ENCODE measurements around the gene WBP2NL.
"Not testable (repeated sequence)": the region's sequence is repeated elsewhere in the genome, so short reads cannot be mapped to it uniquely, and the experiment has no call there.

WBP2NL gene, protein sequence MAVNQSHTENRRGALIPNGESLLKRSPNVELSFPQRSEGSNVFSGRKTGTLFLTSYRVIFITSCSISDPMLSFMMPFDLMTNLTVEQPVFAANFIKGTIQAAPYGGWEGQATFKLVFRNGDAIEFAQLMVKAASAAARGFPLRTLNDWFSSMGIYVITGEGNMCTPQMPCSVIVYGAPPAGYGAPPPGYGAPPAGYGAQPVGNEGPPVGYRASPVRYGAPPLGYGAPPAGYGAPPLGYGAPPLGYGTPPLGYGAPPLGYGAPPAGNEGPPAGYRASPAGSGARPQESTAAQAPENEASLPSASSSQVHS

DNA sequence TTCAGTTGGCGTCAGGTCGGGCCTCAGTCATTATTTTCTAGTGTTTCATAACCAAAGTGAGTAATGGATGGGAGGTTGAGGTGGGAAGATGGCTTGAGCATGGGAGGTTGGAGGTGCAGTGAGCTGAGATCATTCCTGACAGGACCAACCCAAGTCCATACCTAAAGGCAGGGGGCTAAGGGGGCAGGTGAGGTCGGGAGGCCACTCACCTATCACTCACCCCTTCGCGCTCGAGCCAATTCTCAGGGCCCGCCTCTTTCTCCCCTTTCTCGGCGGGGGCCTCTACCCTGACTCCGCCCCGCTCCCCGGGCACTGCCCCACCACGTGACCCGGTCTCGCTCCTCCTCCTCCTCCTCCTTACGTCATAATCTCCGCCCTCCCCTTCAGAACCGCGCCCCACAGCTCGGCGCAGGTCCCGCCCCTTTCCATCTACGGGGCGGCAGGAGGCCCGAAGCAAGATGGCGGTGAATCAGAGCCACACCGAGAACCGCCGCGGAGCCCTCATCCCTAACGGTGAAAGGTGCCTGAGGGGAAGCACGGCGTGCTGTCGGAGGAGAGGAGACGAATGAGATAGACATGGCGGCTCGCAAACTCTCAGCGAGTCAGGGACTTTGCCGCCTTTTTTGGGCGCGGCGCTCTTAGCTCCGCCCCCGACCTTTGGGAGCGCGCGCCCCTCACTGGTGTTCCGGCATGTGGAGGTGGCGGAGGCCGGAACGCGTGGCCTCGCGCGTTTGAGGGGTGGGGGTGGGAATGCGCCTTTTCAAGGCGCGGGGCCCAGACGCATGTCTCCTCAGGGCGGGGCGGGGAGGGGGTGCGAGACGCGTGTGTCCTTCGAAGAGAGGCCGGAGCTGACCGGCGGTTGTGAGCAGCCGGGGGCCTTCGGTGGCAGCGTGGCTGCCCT is at the start of gene WBP2NL:
Gene WBP2NL, plus strand, starts transcription at position 428 of the 901 bp plus-strand sequence. Its CDS starts 31 bp downstream, at position 459.
- ATAC-seq = peak; percentile 82
- TF ChIP-seq BACH2 (CRISPR knock-in tag; IDR thresholded peaks at IDR 0.05; ENCODE audit: borderline replicate concordance) = no peak
- no peak for TF ChIP-seq PPARA (CRISPR knock-in tag; IDR thresholded peaks at IDR 0.05; ENCODE audit: borderline replicate concordance)
- no peak for TF ChIP-seq OSR1 (CRISPR knock-in tag; IDR thresholded peaks at IDR 0.05)
- TF ChIP-seq TOX (CRISPR knock-in tag; IDR thresholded peaks at IDR 0.05; ENCODE audit: borderline replicate concordance) = no peak
- TF ChIP-seq ZFP30 (CRISPR knock-in tag; IDR thresholded peaks at IDR 0.05) = no peak
- TF ChIP-seq CSDC2 (CRISPR knock-in tag; IDR thresholded peaks at IDR 0.05) = no peak
- TF ChIP-seq ZNF565 (CRISPR knock-in tag; conservative IDR thresholded peaks at IDR 0.05; ENCODE audit: low read depth) = no peak
- TF ChIP-seq CREB5 (CRISPR knock-in tag; IDR thresholded peaks at IDR 0.05; ENCODE audit: low read depth) = no peak
- no peak for TF ChIP-seq ARNTL (CRISPR knock-in tag; IDR thresholded peaks at IDR 0.05; ENCODE audit: borderline replicate concordance, low read depth)
- TF ChIP-seq, protein P1, sequence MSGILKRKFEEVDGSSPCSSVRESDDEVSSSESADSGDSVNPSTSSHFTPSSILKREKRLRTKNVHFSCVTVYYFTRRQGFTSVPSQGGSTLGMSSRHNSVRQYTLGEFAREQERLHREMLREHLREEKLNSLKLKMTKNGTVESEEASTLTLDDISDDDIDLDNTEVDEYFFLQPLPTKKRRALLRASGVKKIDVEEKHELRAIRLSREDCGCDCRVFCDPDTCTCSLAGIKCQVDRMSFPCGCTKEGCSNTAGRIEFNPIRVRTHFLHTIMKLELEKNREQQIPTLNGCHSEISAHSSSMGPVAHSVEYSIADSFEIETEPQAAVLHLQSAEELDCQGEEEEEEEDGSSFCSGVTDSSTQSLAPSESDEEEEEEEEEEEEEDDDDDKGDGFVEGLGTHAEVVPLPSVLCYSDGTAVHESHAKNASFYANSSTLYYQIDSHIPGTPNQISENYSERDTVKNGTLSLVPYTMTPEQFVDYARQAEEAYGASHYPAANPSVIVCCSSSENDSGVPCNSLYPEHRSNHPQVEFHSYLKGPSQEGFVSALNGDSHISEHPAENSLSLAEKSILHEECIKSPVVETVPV (CRISPR knock-in tag; IDR thresholded peaks at IDR 0.05) = no peak
- no peak for TF ChIP-seq ZNF70 (CRISPR knock-in tag; IDR thresholded peaks at IDR 0.05)
- no peak for TF ChIP-seq ISL1 (CRISPR knock-in tag; IDR thresholded peaks at IDR 0.05)
- TF ChIP-seq PATZ1 (CRISPR knock-in tag; IDR thresholded peaks at IDR 0.05; ENCODE audit: borderline replicate concordance) = no peak
- no peak for TF ChIP-seq ESRRG (CRISPR knock-in tag; IDR thresholded peaks at IDR 0.05)

- ATAC-seq = not testable (repeated sequence)
Measured at GRCh38 chr22:41948928-41949296, 49.7 kb upstream of the WBP2NL start.

DNA sequence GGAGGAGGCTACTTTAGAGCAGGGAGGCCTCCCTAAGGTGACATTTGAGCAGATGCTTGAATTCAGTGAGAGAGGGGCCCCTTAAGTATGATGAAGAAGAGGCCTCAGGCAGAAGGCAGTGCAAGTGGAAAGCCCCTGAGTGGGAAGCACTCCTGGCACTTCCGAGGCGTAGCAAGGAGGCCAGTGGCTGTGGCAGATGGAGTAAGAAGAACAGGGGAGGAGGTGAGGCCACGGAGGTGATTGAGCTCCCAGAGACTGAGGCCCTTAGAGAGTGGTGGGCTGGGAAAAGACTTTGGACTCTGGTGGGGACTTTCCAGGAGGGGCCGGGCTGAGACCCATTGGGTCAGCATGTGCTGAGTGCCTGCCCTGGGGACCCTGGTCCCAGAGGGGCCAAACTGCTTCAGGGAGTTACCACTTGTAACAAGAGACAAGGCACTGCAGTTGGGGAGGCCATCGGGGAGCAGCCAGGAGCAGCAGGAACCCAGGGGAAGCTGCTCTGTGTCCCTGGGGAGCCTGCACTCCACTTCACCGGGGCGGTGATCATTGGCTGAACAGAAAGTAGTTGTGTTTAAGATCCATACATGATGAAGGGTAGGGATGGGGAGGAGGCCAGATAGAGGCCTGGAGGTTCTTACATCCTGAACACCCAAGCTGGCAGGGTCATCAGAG is 49.2 kb upstream of the WBP2NL start:
- TF ChIP-seq ZNF8 (CRISPR knock-in tag; IDR thresholded peaks at IDR 0.05) = no peak
- TF ChIP-seq ZFP30 (CRISPR knock-in tag; IDR thresholded peaks at IDR 0.05) = no peak
- no peak for TF ChIP-seq TCF4 (CRISPR knock-in tag; IDR thresholded peaks at IDR 0.05; ENCODE audit: borderline replicate concordance)
- TF ChIP-seq RARB (CRISPR knock-in tag; IDR thresholded peaks at IDR 0.05) = no peak
- TF ChIP-seq, protein P1 (CRISPR knock-in tag; IDR thresholded peaks at IDR 0.05) = no peak
- no peak for TF ChIP-seq TOX (CRISPR knock-in tag; IDR thresholded peaks at IDR 0.05; ENCODE audit: borderline replicate concordance)
- TF ChIP-seq ZNF70 (CRISPR knock-in tag; IDR thresholded peaks at IDR 0.05) = no peak
- TF ChIP-seq CSDC2 (CRISPR knock-in tag; IDR thresholded peaks at IDR 0.05) = no peak
- no peak for ATAC-seq

DNA sequence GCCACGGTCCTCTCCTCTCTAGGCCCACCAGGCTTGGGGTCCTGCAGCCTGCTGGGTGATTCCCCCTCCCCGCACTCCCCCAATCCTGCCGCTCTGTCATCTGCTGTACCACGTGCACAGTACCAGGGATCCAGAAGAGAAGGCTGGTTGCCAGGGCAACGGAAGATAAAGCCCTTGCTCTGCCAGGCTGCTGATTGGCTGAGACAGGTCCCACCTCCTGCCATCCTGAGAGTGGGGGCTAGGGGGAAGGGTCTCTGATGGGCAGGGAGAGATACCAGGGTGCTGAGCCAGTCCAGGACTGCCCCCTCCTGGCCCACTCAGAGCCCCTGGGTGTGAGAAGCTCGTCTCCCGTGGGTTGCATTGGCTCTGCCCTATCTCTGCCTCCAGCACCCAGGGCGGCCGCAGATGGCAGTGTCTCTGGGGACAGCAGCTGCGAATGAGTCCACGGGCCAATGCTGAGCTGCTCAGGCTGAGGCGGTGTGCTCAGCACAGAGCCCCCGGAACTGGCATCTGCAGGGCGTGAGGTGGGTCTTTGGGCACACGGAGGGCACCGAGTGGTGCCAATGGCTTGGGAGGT is 46.6 kb upstream of the WBP2NL start, which contains the start of gene SMIM45:
Gene SMIM45, plus strand, starts transcription at position 253 of the 577 bp plus-strand sequence.
- peak; percentile 40; the same call in 1 of the 3 replicates for ATAC-seq
- TF ChIP-seq ZFP3 (CRISPR knock-in tag; IDR thresholded peaks at IDR 0.05) (no peak), PATZ1 (CRISPR knock-in tag; IDR thresholded peaks at IDR 0.05; ENCODE audit: borderline replicate concordance) (no peak), PPARA (CRISPR knock-in tag; IDR thresholded peaks at IDR 0.05; ENCODE audit: borderline replicate concordance) (no peak), SNAI2 (CRISPR knock-in tag; IDR thresholded peaks at IDR 0.05) (no peak), CSDC2 (CRISPR knock-in tag; IDR thresholded peaks at IDR 0.05) (no peak), TCF4 (CRISPR knock-in tag; IDR thresholded peaks at IDR 0.05; ENCODE audit: borderline replicate concordance) (no peak), CREB5 (CRISPR knock-in tag; IDR thresholded peaks at IDR 0.05; ENCODE audit: low read depth) (no peak), ISL1 (CRISPR knock-in tag; IDR thresholded peaks at IDR 0.05) (no peak), BACH2 (CRISPR knock-in tag; IDR thresholded peaks at IDR 0.05; ENCODE audit: borderline replicate concordance) (no peak), ZC3H10 (CRISPR knock-in tag; IDR thresholded peaks at IDR 0.05) (no peak), ARNTL (CRISPR knock-in tag; IDR thresholded peaks at IDR 0.05; ENCODE audit: borderline replicate concordance, low read depth) (no peak)
